ENCODE results near the gene BRI3BP.

Gene BRI3BP

GRCh38 chr12:124993626-124994436 lies at the start of gene BRI3BP:
TSS of gene BRI3BP (plus strand) at chr12:124993645. CDS start at chr12:124993791, 146 bp downstream.
- DNase-seq: peak; percentile 13

GRCh38 chr12:124946447-124946793 lies 47.0 kb upstream of the BRI3BP start:
- DNase-seq: no peak

GRCh38 chr12:124947013-124947412 lies 46.4 kb upstream of the BRI3BP start:
- DNase-seq: no peak

- DNase-seq: no peak
These were observed 45.7 kb upstream of the BRI3BP start for GRCh38 chr12:124947561-124948398.

- DNase-seq: no peak
These were observed 44.4 kb upstream of the BRI3BP start for GRCh38 chr12:124949066-124949465.

- DNase-seq: no peak
These were observed 43.4 kb upstream of the BRI3BP start for GRCh38 chr12:124949779-124950728.

GRCh38 chr12:124952295-124952694 lies 41.1 kb upstream of the BRI3BP start:
- no peak for DNase-seq

GRCh38 chr12:124952801-124953200 lies 40.6 kb upstream of the BRI3BP start:
- DNase-seq: no peak

GRCh38 chr12:124953689-124954405 lies 39.6 kb upstream of the BRI3BP start:
- no peak for DNase-seq

GRCh38 chr12:124954771-124955170 lies 38.7 kb upstream of the BRI3BP start:
- DNase-seq: no peak

GRCh38 chr12:124956571-124956970 lies 36.9 kb upstream of the BRI3BP start:
- no peak for DNase-seq

GRCh38 chr12:124961055-124961454 lies 32.4 kb upstream of the BRI3BP start:
- DNase-seq: no peak

GRCh38 chr12:124963211-124963610 lies 30.2 kb upstream of the BRI3BP start:
- DNase-seq: no peak

- no peak for DNase-seq
These were observed 29.2 kb upstream of the BRI3BP start for GRCh38 chr12:124964251-124964650.

GRCh38 chr12:124964836-124965462 lies 28.5 kb upstream of the BRI3BP start:
- DNase-seq: no peak

- no peak for DNase-seq
These were observed 26.3 kb upstream of the BRI3BP start for GRCh38 chr12:124967016-124967739.

GRCh38 chr12:124968656-124969055 lies 24.8 kb upstream of the BRI3BP start:
- DNase-seq: no peak

GRCh38 chr12:124970647-124971402 lies 22.6 kb upstream of the BRI3BP start:
- no peak for DNase-seq

GRCh38 chr12:124971603-124972002 lies 21.8 kb upstream of the BRI3BP start:
- DNase-seq: no peak

GRCh38 chr12:124972211-124972610 lies 21.2 kb upstream of the BRI3BP start:
- DNase-seq: no peak

Measured in GF-D8 (cell line).